Thyroid gland (tissue), 4 donors: ENCODE results near the gene CCBE1. TPM values are rescaled to one million over a fixed set of nuclear protein-coding genes. Genes with fewer than 3 reads are reported as not detected.

ENCODE experiments used
- DNase-seq, 2 donors: peaks; one replicate each; pipeline ENCODE4 v3.0.0-alpha.2; 2019
- H3K27ac ChIP-seq, 3 donors: fragments of 200-600 bp; sonication (generic); 1 replicate in 2 of 3; 2 replicates in 1 of 3; pipeline ENCODE4 v1.5.1; 2016 to 2019; ENCODE audit warnings: mild to moderate bottlenecking in 1 of 3, moderate library complexity in 1 of 3
- H3K27me3 ChIP-seq: fragments of 200-600 bp; sonication (generic); one replicate; pipeline ENCODE4 v1.5.1; 2019
- H3K36me3 ChIP-seq, 2 donors: fragments of 200-600 bp; sonication (generic); one replicate each; pipeline ENCODE4 v1.5.1; 2016 to 2019
- H3K4me1 ChIP-seq, 2 donors: fragments of 200-600 bp; sonication (generic); one replicate each; pipeline ENCODE4 v1.5.1; 2017 to 2019
- H3K4me3 ChIP-seq, 3 donors: fragments of 200-600 bp; sonication (generic); replicated peaks in 1 of 3; 1 replicate in 2 of 3; 2 replicates in 1 of 3; pipeline ENCODE4 v1.5.1; 2016; ENCODE audit warnings: mild to moderate bottlenecking in 1 of 3
- H3K9me3 ChIP-seq: fragments of 200-600 bp; sonication (generic); one replicate; pipeline ENCODE4 v1.5.1; 2017
- POLR2A ChIP-seq, 2 donors: fragments of 450-650 bp; IDR thresholded peaks; one replicate each; pipeline ENCODE4 v1.6.1; 2017; ENCODE audit warnings: antibody characterized with exemption in 2 of 2, mild to moderate bottlenecking in 2 of 2, moderate library complexity in 1 of 2
- WGBS, 2 donors: methylation state at CpG; one replicate each; pipeline ENCODE4 v1.1.5; 2017; 5-methylcytosine and 5-hydroxymethylcytosine counted together
- intact Hi-C: fragments of 100-400 bp; cut with DNase I; formaldehyde crosslinking; loops from one replicate; pipeline ENCODE4 v1.15.1; 2023
- total RNA-seq, 4 donors: library from RNA; depleted of rRNA; stranded (reverse); fragments of >200 nt; gene quantifications; one replicate each; pipeline ENCODE4 v1.2.3, GENCODE V29; 2016
- TF ChIP-seq, protein P1 (sequence below), 6 experiments: fragments of 200-600 bp in 3 of 6; fragments of 450-650 bp in 3 of 6; sonication (generic) in 3 of 6; IDR thresholded peaks; one replicate each; pipeline ENCODE4 v1.5.1; 2016 to 2019; ENCODE audit warnings: antibody characterized with exemption in 6 of 6, mild to moderate bottlenecking in 2 of 6, inconsistent platforms in 1 of 6, moderate library complexity in 1 of 6

The CCBE1 gene
- total RNA-seq, 4 donors from 2014 or later = 0.34 to 9.0 (median 1.1) TPM

- Histone ChIP-seq H3K4me3 (no peak overlapping the region), H3K27me3 (no peaks in the 10 kb centered on the region), H3K4me1 (peaks cover 28 to 39% of the 10 kb centered on the region in 2 donors), H3K36me3 (no peaks in the 10 kb centered on the region), H3K27ac (peak overlapping the region; percentile 35 to 63 (median 43)), H3K9me3 (no peaks in the 10 kb centered on the region)
- 65 to 79% methylated on average over 3 of the region's 3 CpGs for WGBS, 2 donors
- intact Hi-C loops = no loop called here
- DNase-seq = peak; percentile 71 to 74
- no peak for TF ChIP-seq POLR2A (IDR thresholded peaks at IDR 0.05)
- TF ChIP-seq, protein P1, sequence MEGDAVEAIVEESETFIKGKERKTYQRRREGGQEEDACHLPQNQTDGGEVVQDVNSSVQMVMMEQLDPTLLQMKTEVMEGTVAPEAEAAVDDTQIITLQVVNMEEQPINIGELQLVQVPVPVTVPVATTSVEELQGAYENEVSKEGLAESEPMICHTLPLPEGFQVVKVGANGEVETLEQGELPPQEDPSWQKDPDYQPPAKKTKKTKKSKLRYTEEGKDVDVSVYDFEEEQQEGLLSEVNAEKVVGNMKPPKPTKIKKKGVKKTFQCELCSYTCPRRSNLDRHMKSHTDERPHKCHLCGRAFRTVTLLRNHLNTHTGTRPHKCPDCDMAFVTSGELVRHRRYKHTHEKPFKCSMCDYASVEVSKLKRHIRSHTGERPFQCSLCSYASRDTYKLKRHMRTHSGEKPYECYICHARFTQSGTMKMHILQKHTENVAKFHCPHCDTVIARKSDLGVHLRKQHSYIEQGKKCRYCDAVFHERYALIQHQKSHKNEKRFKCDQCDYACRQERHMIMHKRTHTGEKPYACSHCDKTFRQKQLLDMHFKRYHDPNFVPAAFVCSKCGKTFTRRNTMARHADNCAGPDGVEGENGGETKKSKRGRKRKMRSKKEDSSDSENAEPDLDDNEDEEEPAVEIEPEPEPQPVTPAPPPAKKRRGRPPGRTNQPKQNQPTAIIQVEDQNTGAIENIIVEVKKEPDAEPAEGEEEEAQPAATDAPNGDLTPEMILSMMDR (IDR thresholded peaks at IDR 0.05) = no peak
Observed at GRCh38 chr18:59563176-59563785, 133.9 kb downstream of the CCBE1 start.

DNA sequence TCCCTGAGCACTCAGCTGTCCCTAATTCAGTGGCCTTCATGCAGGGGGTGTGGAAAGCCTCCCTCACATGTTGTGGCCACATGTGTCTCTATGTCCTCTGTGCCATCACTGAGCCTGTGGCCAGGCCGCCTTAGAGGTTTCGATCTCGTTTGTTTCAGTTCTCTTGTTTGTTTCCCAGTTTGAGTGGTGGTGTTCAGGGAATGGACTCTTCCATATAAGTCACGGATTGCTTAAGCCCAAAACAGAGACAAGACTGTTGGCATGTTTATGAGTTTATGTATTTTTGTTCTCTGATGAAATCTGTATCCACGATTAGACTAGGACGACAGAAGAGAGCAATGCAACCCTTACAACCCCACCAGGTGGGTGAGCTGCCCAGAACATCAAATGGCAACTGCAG, 134.5 kb downstream of the CCBE1 start:
- H3K27me3 ChIP-seq = no peaks in the 10 kb centered on the region
- no peaks in the 10 kb centered on the region for H3K9me3 ChIP-seq
- WGBS, 2 donors = 76 to 82% methylated on average over 6 of the region's 6 CpGs
- TF ChIP-seq, protein P1 (IDR thresholded peaks at IDR 0.05) = no peak
- no peak for TF ChIP-seq POLR2A (IDR thresholded peaks at IDR 0.05)
- no peak for DNase-seq
- peaks cover 28 to 39% of the 10 kb centered on the region in 2 donors for H3K4me1 ChIP-seq
- no peak overlapping the region for H3K4me3 ChIP-seq
- no peaks in the 10 kb centered on the region for H3K36me3 ChIP-seq
- intact Hi-C loops = no loop called here
- peak overlapping the region in 1 of 3 donors; percentile 35 for H3K27ac ChIP-seq

DNA sequence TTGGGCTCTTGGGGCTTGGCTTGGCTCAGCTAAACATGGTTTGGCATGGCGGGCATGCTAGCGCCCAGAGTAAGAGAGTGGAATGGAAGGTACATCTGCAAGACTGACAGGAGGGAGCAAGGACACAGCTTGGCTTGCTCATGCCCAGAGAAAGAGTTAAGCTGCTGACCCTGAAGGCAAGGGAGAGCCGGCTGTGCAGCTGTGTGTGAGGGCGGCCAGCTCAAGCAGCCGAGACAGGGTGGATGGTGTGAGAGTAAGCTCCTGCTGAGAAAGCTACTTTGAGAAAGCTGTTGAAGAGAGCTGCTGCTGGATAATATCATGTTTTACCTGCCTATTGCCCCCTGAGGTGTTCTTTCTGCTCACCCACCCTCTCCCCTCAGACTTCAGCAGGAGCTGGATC, 135.6 kb downstream of the CCBE1 start:
- no peaks in the 10 kb centered on the region for H3K27me3 ChIP-seq
- peak; percentile 48 to 50 for DNase-seq
- intact Hi-C loops = no loop called here

GRCh38 chr18:59560556-59560955, 136.7 kb downstream of the CCBE1 start:
- Histone ChIP-seq H3K9me3 (no peaks in the 10 kb centered on the region), H3K27me3 (no peaks in the 10 kb centered on the region), H3K4me1 (peaks cover 28 to 39% of the 10 kb centered on the region in 2 donors), H3K36me3 (no peaks in the 10 kb centered on the region), H3K4me3 (no peak overlapping the region), H3K27ac (peak overlapping the region in 2 of 3 donors; percentile 16 to 62)
- 28% methylated on average over 7 of the region's 7 CpGs for whole genome bisulfite sequencing, 2 donors
- intact Hi-C loops = no loop called here
- no peak for TF ChIP-seq POLR2A (IDR thresholded peaks at IDR 0.05)
- TF ChIP-seq, protein P1 (IDR thresholded peaks at IDR 0.05) = no peak
- peak; percentile 87 to 89 for DNase-seq

More for the DNA sequence above, 135.6 kb downstream of the CCBE1 start:
- TF ChIP-seq POLR2A (IDR thresholded peaks at IDR 0.05) = no peak
- TF ChIP-seq, protein P1 (IDR thresholded peaks at IDR 0.05) = no peak
- no peaks in the 10 kb centered on the region for H3K36me3 ChIP-seq
- WGBS, 2 donors = 61 to 71% methylated on average over 5 of the region's 5 CpGs
- H3K9me3 ChIP-seq = no peaks in the 10 kb centered on the region
- H3K4me3 ChIP-seq = no peak overlapping the region
- H3K27ac ChIP-seq = peak overlapping the region in 1 of 3 donors; percentile 15
- H3K4me1 ChIP-seq = peaks cover 28 to 39% of the 10 kb centered on the region in 2 donors

DNA sequence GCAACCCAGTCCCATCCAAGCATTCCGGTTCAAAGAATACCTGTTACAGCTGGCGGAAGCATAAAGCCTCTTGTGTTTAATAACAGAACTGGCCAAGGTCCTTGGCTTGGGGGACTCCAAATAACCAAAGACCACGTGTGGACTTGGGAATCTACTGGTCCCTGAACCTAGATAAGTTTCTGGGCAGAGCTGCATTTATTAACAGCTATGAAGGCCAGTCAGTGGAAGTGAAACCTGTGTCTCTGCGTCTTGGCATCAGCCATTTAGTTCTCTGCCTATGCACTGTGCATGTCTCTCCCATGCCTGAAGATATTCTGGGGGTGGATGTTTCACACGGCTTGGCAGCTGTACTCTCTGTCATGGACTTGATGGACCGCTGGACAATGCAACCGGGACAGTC, 137.7 kb downstream of the CCBE1 start:
- intact Hi-C loops = no loop called here
- Histone ChIP-seq H3K27ac (no peak overlapping the region), H3K4me1 (peaks cover 28 to 39% of the 10 kb centered on the region in 2 donors), H3K36me3 (no peaks in the 10 kb centered on the region), H3K9me3 (no peaks in the 10 kb centered on the region), H3K27me3 (no peaks in the 10 kb centered on the region), H3K4me3 (no peak overlapping the region)
- DNase-seq = no peak
- WGBS, 2 donors = 81 to 82% methylated on average over 6 to 7 of the region's 7 CpGs
- TF ChIP-seq, protein P1 (IDR thresholded peaks at IDR 0.05) = no peak
- no peak for TF ChIP-seq POLR2A (IDR thresholded peaks at IDR 0.05)
